ENCODE data around the gene HECTD4. TPM values are rescaled to one million over a fixed set of nuclear protein-coding genes. Genes with fewer than 3 reads are reported as not detected.
"Not testable (repeated sequence)": the region's sequence is repeated elsewhere in the genome, so short reads cannot be mapped to it uniquely, and the experiment has no call there.

Gene HECTD4
- total and polyA plus RNA-seq, 9 of the 15 experiments (the other 6 are each of a cell fraction or from before 2014, with no cell fraction given), result 3.5 to 33.3 (median 13.5) TPM

GRCh38 chr12:112418273-112418607 lies 36.0 kb upstream of the HECTD4 start (continued):
- TF ChIP-seq MIER1 (IDR thresholded peaks at IDR 0.05; ENCODE audit: low read depth) (peak; percentile 64; the same call in 1 of the 2 replicates), CBFA2T3 (IDR thresholded peaks at IDR 0.05) (peak; percentile 15; the same call in 1 of the 2 replicates), ARID1B (IDR thresholded peaks at IDR 0.05) (0 out of 2 replicates have a peak, but pooled peaks have one; percentile 32), NR2F6 (CRISPR knock-in tag; IDR thresholded peaks at IDR 0.05) (no peak), PKNOX1 (IDR thresholded peaks at IDR 0.05) (peak; percentile 23; the same call in 1 of the 2 replicates), MTA2 (IDR thresholded peaks at IDR 0.05; ENCODE audit: low read depth) (0 out of 2 replicates have a peak, but pooled peaks have one; percentile 1), STAT5A (IDR thresholded peaks at IDR 0.05; ENCODE audit: borderline replicate concordance, low read length) (no peak)

GRCh38 chr12:112415457-112415856 lies 33.2 kb upstream of the HECTD4 start:
- ATAC-seq; in situ Hi-C loops (cut with MboI); DNase-seq (ENCODE audit: extremely low read depth in 1 of 4, low spot score in 3 of 4); H3K9ac ChIP-seq (ENCODE audit: insufficient read depth in 1 of 2, low read depth in 2 of 2, low read length in 2 of 2); H3K36me3 ChIP-seq (ENCODE audit: control insufficient read depth, insufficient read depth, low read length); H2AFZ ChIP-seq (ENCODE audit: low read depth, low read length); H4K20me1 ChIP-seq (replicated peaks; ENCODE audit: control insufficient read depth, insufficient read depth, low read length); intact Hi-C loops (cut with micrococcal nuclease); H3K9me3 ChIP-seq (replicated peaks; ENCODE audit: control insufficient read depth, insufficient read depth, low read depth, low read length); H3K27me3 ChIP-seq (ENCODE audit: control insufficient read depth in 2 of 2, insufficient read depth in 2 of 2, low read length in 2 of 2); H3K4me3 ChIP-seq; CTCF ChIA-PET (ENCODE audit: low intra/inter-chr PET ratio); FAIRE-seq; H3K9me1 ChIP-seq (ENCODE audit: control insufficient read depth, insufficient read depth, low read length); H3K27ac ChIP-seq (ENCODE audit: extremely low read depth, low read depth, low read length); H3K4me2 ChIP-seq (ENCODE audit: insufficient read depth, low read length); BruUV-seq (replicated peaks): not testable (repeated sequence)
- peak; percentile 53 for TF ChIP-seq CEBPB (tag; IDR thresholded peaks at IDR 0.05)
- Histone ChIP-seq H3K4me1 (replicated peaks in 1 of 2; ENCODE audit: control insufficient read depth in 2 of 2, insufficient read depth in 2 of 2, low read length in 2 of 2) (peaks cover 18 to 20% of the 10 kb centered on the region in 2 experiments; a peak in 4 of 5 replicates), H3K79me2 (ENCODE audit: control insufficient read depth, insufficient read depth, low read length) (peaks cover 31% of the 10 kb centered on the region)
- POLR2A ChIA-PET, result interaction anchor here (2.7 kb wide), 1 partner anchor 11 kb away, joined by 13 read pairs; no protein-coding TSS in a partner anchor
- 93% methylated on average over 3 of the region's 4 CpGs for WGBS (ENCODE audit: insufficient coverage, low coverage, missing lambda C conversion rate)

All from K562 (cell line).